ENCODE results near the gene TMEM108. TPM values are rescaled to one million over a fixed set of nuclear protein-coding genes. Genes with fewer than 3 reads are reported as not detected.

Gene TMEM108
- total RNA-seq, 6 experiments from 2014 or later, result 0.10 to 0.20 TPM; not detected in 4

DNA sequence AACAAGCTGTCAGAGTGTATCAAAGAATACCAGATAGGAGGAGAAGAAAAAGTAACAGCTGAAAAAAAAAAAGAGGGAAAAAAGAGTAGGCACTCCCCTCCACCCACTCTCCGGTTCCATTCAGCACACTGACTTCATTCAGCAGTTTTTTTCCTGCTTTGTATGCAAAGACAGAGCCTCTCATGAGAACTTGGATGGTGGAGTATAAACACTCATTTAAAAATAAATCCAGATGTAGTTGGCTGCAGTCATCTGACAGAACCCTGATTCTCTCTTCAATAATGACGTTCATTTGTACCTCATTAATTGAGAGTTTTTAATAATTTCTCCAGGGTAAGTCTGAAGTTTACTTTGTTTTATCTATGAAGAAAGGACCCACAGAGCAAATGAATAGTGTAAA, 81.0 kb downstream of the TMEM108 start:
- 50% methylated on average over 2 of the region's 2 CpGs for WGBS (ENCODE audit: insufficient coverage, low coverage, low lambda C conversion rate, missing lambda C conversion rate)
- Histone ChIP-seq H3K4me3 (no peak overlapping the region), H3K36me3 (no peaks in the 10 kb centered on the region), H3K27ac (no peak overlapping the region), H3K4me1 (no peaks in the 10 kb centered on the region), H3K9me3 (no peaks in the 10 kb centered on the region), H3K27me3 (no peaks in the 10 kb centered on the region)
- DNase-seq (no peak), ATAC-seq (no peak)
- intact Hi-C loops (cut with DNase I), result no loop called here
- TF ChIP-seq POLR2A (IDR thresholded peaks at IDR 0.05), result no peak
- TF ChIP-seq, protein P1, sequence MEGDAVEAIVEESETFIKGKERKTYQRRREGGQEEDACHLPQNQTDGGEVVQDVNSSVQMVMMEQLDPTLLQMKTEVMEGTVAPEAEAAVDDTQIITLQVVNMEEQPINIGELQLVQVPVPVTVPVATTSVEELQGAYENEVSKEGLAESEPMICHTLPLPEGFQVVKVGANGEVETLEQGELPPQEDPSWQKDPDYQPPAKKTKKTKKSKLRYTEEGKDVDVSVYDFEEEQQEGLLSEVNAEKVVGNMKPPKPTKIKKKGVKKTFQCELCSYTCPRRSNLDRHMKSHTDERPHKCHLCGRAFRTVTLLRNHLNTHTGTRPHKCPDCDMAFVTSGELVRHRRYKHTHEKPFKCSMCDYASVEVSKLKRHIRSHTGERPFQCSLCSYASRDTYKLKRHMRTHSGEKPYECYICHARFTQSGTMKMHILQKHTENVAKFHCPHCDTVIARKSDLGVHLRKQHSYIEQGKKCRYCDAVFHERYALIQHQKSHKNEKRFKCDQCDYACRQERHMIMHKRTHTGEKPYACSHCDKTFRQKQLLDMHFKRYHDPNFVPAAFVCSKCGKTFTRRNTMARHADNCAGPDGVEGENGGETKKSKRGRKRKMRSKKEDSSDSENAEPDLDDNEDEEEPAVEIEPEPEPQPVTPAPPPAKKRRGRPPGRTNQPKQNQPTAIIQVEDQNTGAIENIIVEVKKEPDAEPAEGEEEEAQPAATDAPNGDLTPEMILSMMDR (IDR thresholded peaks at IDR 0.05), result no peak

DNA sequence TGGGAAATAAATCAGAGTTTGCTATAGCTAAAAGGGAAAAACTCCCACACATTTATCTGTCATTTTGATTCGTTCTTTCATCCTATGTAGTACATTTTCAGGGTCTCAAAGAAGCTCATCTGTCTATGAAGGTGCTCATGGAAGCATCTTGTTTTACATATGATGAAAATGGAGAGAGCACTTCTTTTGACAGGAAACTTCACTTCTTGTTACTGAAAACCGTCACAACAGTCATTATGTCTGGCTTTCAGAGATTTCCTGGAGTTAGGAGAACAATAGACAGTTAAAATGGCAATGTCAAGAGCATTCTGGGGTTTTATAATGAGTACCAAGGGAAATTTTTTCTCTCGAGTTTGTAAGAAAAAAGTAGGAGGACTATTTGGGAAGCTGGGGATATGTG, 83.3 kb downstream of the TMEM108 start:
- WGBS (ENCODE audit: insufficient coverage, low coverage, low lambda C conversion rate, missing lambda C conversion rate), result 21% methylated on average over 3 of the region's 3 CpGs
- H3K9me3 ChIP-seq, result no peaks in the 10 kb centered on the region
- ATAC-seq (no peak), DNase-seq (no peak)
- H3K4me1 ChIP-seq, result no peaks in the 10 kb centered on the region
- intact Hi-C loops (cut with DNase I), result no loop called here
- H3K4me3 ChIP-seq, result no peak overlapping the region
- H3K36me3 ChIP-seq, result no peaks in the 10 kb centered on the region
- H3K27ac ChIP-seq, result no peak overlapping the region
- TF ChIP-seq, protein P1 (IDR thresholded peaks at IDR 0.05), result no peak
- TF ChIP-seq POLR2A (IDR thresholded peaks at IDR 0.05), result no peak
- no peaks in the 10 kb centered on the region for H3K27me3 ChIP-seq

DNA sequence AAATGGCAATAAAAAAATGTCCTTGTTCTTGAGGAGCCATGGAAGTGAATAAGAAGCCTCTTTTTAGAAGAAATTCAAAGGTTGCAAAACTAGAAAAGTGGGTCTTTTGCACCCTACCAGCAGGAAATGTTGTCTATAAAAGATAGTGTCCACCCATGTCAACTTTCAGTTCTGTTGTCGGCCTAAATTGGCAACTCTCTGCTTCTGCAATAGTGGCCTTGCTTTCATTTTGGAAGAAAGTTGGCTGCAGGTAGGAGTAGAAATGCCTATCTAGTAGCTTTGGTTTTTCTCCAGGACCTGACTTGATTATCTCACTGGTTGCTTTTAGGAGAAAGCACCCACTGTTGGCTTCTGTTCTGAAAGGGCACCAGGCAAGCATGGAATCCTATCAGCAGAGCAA, 85.4 kb downstream of the TMEM108 start:
- intact Hi-C loops (cut with DNase I), result no loop called here
- no peak overlapping the region for H3K4me3 ChIP-seq
- no peaks in the 10 kb centered on the region for H3K27me3 ChIP-seq
- no peaks in the 10 kb centered on the region for H3K4me1 ChIP-seq
- DNase-seq, result no peak
- H3K9me3 ChIP-seq, result no peaks in the 10 kb centered on the region
- TF ChIP-seq, protein P1 (IDR thresholded peaks at IDR 0.05), result no peak
- no peak for TF ChIP-seq POLR2A (IDR thresholded peaks at IDR 0.05)
- ATAC-seq, result no peak
- no peaks in the 10 kb centered on the region for H3K36me3 ChIP-seq
- no peak overlapping the region for H3K27ac ChIP-seq
- 67% methylated on average over 1 of the region's 1 CpG for WGBS (ENCODE audit: insufficient coverage, low coverage, low lambda C conversion rate, missing lambda C conversion rate)

DNA sequence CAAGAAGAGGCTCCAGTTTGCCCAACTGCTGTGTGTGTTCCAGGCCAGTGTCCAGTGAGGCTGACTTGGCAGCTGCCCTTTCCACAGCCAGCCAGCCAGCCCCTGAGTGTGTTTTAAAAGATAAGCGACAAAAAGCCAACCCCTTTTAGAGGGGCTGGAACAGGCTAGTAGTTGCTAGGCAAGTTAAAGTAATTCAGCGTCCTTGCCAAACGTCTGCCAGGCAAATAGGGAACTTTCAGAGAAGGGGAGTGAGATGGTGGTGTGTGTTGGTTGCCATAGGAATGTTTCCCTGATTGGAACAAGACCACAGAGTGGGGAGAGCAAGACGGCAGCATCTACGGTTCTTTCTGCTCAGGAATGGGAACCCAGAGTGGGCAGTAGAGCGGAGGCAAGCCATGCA, 86.3 kb downstream of the TMEM108 start:
- no peaks in the 10 kb centered on the region for H3K4me1 ChIP-seq
- no peaks in the 10 kb centered on the region for H3K27me3 ChIP-seq
- no peaks in the 10 kb centered on the region for H3K9me3 ChIP-seq
- no peak for ATAC-seq
- H3K36me3 ChIP-seq, result no peaks in the 10 kb centered on the region
- WGBS (ENCODE audit: insufficient coverage, low coverage, low lambda C conversion rate, missing lambda C conversion rate), result 38% methylated on average over 6 of the region's 6 CpGs
- H3K27ac ChIP-seq, result no peak overlapping the region
- TF ChIP-seq, protein P1 (IDR thresholded peaks at IDR 0.05), result no peak
- TF ChIP-seq POLR2A (IDR thresholded peaks at IDR 0.05), result no peak
- no peak overlapping the region for H3K4me3 ChIP-seq
- no peak for DNase-seq
- intact Hi-C loops (cut with DNase I), result no loop called here

DNA sequence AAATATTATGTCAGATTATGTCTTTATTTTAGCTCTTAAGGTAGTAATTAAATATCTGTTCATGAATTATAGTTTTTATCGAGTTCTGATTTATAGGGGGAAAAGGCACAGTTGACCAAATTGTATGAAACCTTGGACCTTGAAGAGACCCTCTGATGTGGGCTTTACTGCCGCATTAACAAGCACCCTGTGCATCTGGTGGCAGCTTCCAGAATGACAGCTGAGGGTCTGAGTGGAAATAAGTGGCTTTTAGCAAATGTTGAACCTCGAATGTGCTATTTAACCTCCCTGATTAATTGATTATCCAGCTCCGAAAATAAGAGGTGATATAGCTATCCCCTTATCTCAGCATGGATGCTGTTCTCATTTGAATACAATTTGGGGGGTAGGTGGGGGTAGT, 87.0 kb downstream of the TMEM108 start:
- H3K27ac ChIP-seq, result no peak overlapping the region
- intact Hi-C loops (cut with DNase I), result no loop called here
- H3K9me3 ChIP-seq, result no peaks in the 10 kb centered on the region
- TF ChIP-seq, protein P1 (IDR thresholded peaks at IDR 0.05), result no peak
- no peak for TF ChIP-seq POLR2A (IDR thresholded peaks at IDR 0.05)
- no peak for DNase-seq
- H3K27me3 ChIP-seq, result no peaks in the 10 kb centered on the region
- H3K36me3 ChIP-seq, result no peaks in the 10 kb centered on the region
- no peaks in the 10 kb centered on the region for H3K4me1 ChIP-seq
- WGBS (ENCODE audit: insufficient coverage, low coverage, low lambda C conversion rate, missing lambda C conversion rate), result 41% methylated on average over 4 of the region's 4 CpGs
- no peak overlapping the region for H3K4me3 ChIP-seq
- no peak for ATAC-seq
